Hematopoietic multipotent progenitor cell treated with erythropoietin and hydrocortisone succinate and interleukin-3 and kit ligand, for 4 days (in vitro differentiated cells): ENCODE results near the gene OR2C3.
"Not testable (repeated sequence)": the region's sequence is repeated elsewhere in the genome, so short reads cannot be mapped to it uniquely, and the experiment has no call there.

Experiments used
- DNase-seq: peaks from one replicate; pipeline ENCODE4 v3.0.0-alpha.2; 2015

Gene OR2C3

GRCh38 chr1:247517795-247518612, 18.2 kb downstream of the OR2C3 start:
- DNase-seq = no peak

GRCh38 chr1:247506831-247507230, 29.4 kb downstream of the OR2C3 start:
- DNase-seq = no peak

GRCh38 chr1:247500865-247501264, 35.4 kb downstream of the OR2C3 start:
- DNase-seq = peak; percentile 78

- no peak for DNase-seq
These were observed 39.5 kb downstream of the OR2C3 start for GRCh38 chr1:247496581-247497285.

- peak; percentile 90 for DNase-seq
These were observed 41.5 kb downstream of the OR2C3 start for GRCh38 chr1:247494767-247495166.

GRCh38 chr1:247493106-247493505, 43.1 kb downstream of the OR2C3 start:
- peak; percentile 47 for DNase-seq

- DNase-seq = peak; percentile 23
These were observed 44.9 kb downstream of the OR2C3 start for GRCh38 chr1:247491328-247491727.

- peak; percentile 84 for DNase-seq
These were observed 49.2 kb downstream of the OR2C3 start for GRCh38 chr1:247487057-247487456.

- DNase-seq = no peak
These were observed 53.5 kb downstream of the OR2C3 start for GRCh38 chr1:247482747-247483146.

- not testable (repeated sequence) for DNase-seq
These were observed 59.7 kb downstream of the OR2C3 start for GRCh38 chr1:247476328-247477058.

GRCh38 chr1:247475793-247476192, 60.4 kb downstream of the OR2C3 start:
- DNase-seq = no peak
